ENCODE measurements around the gene KLRD1. TPM values are rescaled to one million over a fixed set of nuclear protein-coding genes. Genes with fewer than 3 reads are reported as not detected.
"Not testable (repeated sequence)": the region's sequence is repeated elsewhere in the genome, so short reads cannot be mapped to it uniquely, and the experiment has no call there.

KLRD1 gene
- total RNA-seq, 1 donor from 2014 or later = 3.5 TPM

DNA sequence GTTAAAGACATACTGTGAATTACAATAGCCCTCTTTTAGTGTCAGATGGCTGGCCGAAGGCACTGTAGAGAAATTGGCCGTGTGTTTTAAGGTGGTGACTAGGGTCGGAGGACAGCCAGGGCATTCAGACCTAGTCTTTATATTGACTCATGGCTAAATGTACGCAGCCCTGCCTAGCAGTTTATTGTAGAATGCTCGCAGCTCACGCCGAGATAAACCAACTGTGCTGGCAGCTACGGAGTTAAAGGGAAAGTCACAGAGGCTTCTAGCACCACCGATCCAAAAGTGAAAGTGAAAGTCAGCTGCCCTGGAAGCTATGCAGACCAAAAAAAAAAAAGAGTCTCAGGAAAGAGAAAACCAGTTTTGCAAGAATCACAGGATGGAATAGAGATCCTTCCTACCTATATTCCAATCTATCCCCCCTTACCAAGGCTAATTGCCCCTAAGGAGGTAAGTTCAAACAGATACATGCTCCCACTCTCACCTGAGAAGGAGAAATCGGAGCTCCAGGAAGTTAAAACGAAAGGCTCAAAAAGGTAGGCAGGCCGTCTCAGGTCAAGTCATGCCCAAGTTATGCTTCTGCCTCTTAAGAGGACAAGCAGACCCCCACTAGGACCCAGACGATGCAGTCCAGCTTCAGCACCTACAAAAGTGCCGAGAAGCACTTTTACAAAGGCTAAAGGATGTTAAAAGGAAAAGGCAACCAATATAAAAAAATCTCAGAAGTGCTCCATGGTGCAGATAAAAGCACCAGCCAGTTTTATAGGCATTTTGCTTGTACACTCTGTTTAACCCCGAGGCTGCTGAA lies 57.3 kb downstream of the KLRD1 start:
- H3K9me3 Mint-ChIP-seq = peaks cover 5% of the 10 kb centered on the region
- H3K4me1 Mint-ChIP-seq (ENCODE audit: low read depth) = peaks cover 9% of the 10 kb centered on the region
- peaks cover 27% of the 10 kb centered on the region for H3K27me3 Mint-ChIP-seq (ENCODE audit: low read depth)
- H3K27ac Mint-ChIP-seq = no peak overlapping the region
- intact Hi-C loops (cut with micrococcal nuclease) = loop anchor here (2.0 to 10.0 kb wide), 5 partner anchors 44 to 176 kb away; partner anchors contain the start of gene GABARAPL1
- peak; percentile 51 for DNase-seq (ENCODE audit: low spot score)
- peaks cover 4% of the 10 kb centered on the region for H3K36me3 Mint-ChIP-seq (ENCODE audit: low read depth)
- H3K4me3 Mint-ChIP-seq (ENCODE audit: low read depth) = no peak overlapping the region

DNA sequence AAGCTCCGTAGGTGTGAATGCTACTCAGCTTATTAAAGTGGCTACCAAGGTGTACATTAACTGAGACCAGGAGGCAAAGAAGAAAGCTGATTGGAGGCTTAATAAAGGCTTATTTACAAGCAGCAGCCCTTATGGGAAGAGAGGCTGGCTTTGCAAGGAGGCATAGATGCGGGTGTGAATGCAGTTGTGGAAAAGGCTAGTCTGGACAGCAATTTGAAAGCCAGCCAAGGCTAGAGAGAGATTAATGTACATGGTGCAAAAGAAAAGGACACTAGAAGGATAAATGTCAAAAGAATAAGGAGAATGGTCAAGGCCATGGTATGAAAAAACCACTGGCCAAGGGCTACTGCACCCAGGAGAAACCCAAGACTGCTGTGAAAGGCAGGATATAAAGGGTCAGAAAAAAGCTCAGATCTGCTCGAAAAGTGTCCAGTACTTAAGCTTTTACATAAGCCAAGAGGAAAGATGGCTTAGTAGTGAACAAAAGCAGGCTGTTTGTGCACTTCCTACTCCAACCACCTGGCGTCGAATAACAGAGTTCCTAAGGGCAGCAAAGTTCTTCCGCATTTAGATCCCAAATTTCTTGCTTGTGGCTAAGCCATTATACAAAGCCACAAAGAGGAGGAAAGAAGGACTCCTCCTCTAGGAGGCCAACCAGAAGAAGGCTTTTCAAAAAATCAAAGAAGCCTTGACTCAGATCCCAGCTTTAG lies 58.2 kb downstream of the KLRD1 start:
- peaks cover 23% of the 10 kb centered on the region for H3K27me3 Mint-ChIP-seq (ENCODE audit: low read depth)
- no peak overlapping the region for H3K27ac Mint-ChIP-seq
- no peak for DNase-seq (ENCODE audit: low spot score)
- H3K4me1 Mint-ChIP-seq (ENCODE audit: low read depth) = peaks cover 7% of the 10 kb centered on the region
- no peak overlapping the region for H3K4me3 Mint-ChIP-seq (ENCODE audit: low read depth)
- H3K9me3 Mint-ChIP-seq = peaks cover 5% of the 10 kb centered on the region
- H3K36me3 Mint-ChIP-seq (ENCODE audit: low read depth) = peaks cover 4% of the 10 kb centered on the region
- intact Hi-C loops (cut with micrococcal nuclease) = loop anchor here (2.0 to 10.0 kb wide), 4 partner anchors 45 to 175 kb away; partner anchors contain the start of gene GABARAPL1

DNA sequence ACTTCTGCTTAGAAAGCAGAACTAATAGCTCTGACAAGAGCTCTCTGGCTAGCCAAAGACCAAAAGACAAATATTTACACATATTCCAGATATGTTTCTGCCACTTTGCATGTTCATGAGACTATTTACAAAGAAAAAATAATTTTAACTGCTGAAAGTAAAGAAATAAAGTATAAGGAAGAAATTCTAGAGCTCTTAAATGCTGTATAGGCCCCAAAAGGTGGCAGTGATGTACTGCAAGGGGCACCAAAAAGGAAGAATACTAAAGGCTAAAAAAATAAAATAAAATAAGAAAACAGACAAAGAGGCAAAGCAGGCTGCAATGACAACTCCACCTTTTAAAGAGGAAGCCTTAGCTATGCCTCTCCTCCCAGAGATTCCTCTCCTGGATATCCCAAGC lies 59.2 kb downstream of the KLRD1 start:
- Mint-ChIP-seq H3K4me1 (ENCODE audit: low read depth) (peaks cover 7% of the 10 kb centered on the region), H3K9me3 (peaks cover 5% of the 10 kb centered on the region), H3K36me3 (ENCODE audit: low read depth) (peaks cover 4% of the 10 kb centered on the region), H3K27me3 (ENCODE audit: low read depth) (peaks cover 19% of the 10 kb centered on the region), H3K27ac (no peak overlapping the region), H3K4me3 (ENCODE audit: low read depth) (no peak overlapping the region)
- intact Hi-C loops (cut with micrococcal nuclease) = loop anchor here (10.0 kb wide), 1 partner anchor 152 kb away; the partner anchor contains the start of gene GABARAPL1
- DNase-seq (ENCODE audit: low spot score) = no peak

DNA sequence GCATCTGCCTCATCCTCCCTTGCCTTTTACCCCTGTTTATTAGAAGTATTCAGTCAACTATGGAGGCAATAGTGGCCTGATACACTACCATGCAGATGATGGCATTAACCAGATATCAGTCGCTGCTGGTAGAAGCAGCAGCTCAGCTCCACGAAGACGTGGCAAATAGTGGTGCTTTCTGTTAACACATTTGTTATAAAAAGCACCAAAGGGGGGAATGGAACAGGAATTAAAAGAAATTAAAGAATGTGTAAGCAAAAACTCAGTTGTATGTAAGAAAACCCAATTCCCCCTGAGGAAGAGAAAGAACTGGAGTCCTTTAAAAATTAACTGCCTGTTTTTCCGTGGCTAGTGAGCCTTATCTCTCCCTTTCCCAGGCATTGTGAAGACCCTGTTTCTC lies 60.0 kb downstream of the KLRD1 start:
- not testable (repeated sequence) for H3K4me3 Mint-ChIP-seq (ENCODE audit: low read depth); H3K36me3 Mint-ChIP-seq (ENCODE audit: low read depth); H3K9me3 Mint-ChIP-seq; DNase-seq (ENCODE audit: low spot score); H3K4me1 Mint-ChIP-seq (ENCODE audit: low read depth); H3K27ac Mint-ChIP-seq
- peaks cover 13% of the 10 kb centered on the region for H3K27me3 Mint-ChIP-seq (ENCODE audit: low read depth)
- intact Hi-C loops (cut with micrococcal nuclease) = loop anchor here (10.0 kb wide), 1 partner anchor 153 kb away; the partner anchor contains the start of gene GABARAPL1

DNA sequence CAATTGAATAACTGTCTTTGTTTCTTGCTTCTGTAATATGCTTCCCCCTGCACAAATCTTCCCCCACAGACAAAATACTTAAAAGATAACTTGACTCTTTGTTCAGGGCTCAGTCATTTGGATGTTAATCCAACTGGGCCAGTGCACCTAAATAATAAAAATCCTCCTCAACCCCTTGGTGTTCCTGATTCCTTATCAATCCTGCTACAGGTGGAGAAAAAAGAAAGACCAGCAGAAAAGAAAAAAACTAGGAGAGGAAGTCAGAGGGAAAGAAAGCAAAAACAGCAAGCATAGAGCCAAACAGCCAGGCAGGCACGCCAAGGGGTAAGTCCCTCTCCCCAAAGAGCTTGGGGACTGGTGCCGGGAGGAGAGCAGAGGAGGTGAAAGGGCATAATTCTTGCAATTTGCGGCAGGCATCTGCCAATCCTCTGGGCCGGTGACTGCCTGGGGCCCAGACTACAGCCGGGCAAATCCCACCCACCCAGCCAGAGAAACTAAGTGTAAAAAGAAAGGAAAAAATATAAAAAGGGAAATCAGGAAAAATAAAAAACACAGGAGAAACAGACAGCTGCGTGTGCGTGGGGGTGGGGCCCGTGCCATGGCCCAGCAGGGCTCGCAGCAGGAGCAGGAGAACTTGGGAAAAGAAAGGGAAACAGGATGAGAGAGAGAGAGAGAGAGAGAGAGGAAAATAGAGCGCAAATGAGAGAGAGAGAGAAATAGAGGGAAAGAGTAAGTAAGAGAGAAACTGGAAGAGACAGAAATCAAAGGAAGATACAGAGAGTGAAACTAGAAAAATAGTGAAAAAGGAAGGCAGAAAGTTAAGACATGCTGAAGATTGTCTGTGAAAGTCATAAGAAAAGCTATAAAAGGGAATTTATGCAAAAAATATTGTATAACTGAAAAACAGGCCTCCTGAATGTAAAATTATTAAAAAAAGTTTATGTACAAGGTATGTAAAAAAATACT lies 60.8 kb downstream of the KLRD1 start:
- Mint-ChIP-seq H3K4me1 (ENCODE audit: low read depth) (peaks cover 9% of the 10 kb centered on the region), H3K27ac (no peak overlapping the region), H3K27me3 (ENCODE audit: low read depth) (peaks cover 10% of the 10 kb centered on the region), H3K4me3 (ENCODE audit: low read depth) (no peak overlapping the region), H3K9me3 (peaks cover 5% of the 10 kb centered on the region), H3K36me3 (ENCODE audit: low read depth) (peaks cover 4% of the 10 kb centered on the region)
- intact Hi-C loops (cut with micrococcal nuclease) = loop anchor here (10.0 kb wide), 1 partner anchor 154 kb away; the partner anchor contains the start of gene GABARAPL1
- DNase-seq (ENCODE audit: low spot score) = no peak

DNA sequence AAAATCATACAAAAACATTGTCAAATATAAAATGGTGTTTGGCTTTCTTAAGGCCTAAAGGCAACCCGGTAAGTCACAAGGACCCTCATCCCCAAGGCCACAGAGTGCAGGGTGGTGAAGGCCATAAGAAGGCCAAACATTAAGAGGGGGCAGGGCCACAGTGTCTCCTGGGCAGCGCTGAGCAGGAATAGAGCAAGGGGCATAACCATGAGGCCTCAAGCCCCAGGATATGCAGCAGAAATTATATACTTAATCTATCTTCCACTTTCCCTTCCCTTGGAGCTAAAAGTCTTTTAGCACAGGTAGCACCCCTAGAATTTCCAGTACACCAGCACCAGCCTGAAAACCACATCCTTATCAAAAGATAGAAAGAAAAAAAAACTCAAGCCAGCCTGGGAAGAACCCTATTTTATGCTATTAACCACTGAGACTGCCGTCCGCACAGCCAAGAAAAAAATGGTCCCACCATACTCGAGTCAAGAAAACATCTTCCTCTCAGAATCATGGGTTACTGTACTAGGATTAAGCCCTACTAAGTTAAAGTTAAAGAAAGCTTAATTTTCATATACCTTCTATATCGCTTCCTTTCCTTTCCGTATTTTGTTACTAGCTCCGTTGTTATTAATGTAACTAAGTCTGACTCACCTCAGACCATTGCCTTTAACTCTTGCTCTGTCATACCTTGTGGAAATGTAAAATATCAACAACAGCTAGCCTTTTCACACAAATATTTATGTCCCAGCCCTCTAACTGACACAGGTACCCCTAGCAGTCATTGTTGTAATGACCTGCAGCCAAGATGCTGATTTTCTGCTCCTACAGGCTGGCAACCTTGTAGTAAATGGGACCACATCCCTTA lies 62.1 kb downstream of the KLRD1 start:
- Mint-ChIP-seq H3K36me3 (ENCODE audit: low read depth) (peaks cover 4% of the 10 kb centered on the region), H3K27ac (no peak overlapping the region), H3K4me1 (ENCODE audit: low read depth) (peaks cover 9% of the 10 kb centered on the region), H3K4me3 (ENCODE audit: low read depth) (no peak overlapping the region), H3K27me3 (ENCODE audit: low read depth) (peaks cover 10% of the 10 kb centered on the region), H3K9me3 (peaks cover 5% of the 10 kb centered on the region)
- no peak for DNase-seq (ENCODE audit: low spot score)
- intact Hi-C loops (cut with micrococcal nuclease) = loop anchor here (10.0 kb wide), 1 partner anchor 155 kb away; the partner anchor contains the start of gene GABARAPL1

DNA sequence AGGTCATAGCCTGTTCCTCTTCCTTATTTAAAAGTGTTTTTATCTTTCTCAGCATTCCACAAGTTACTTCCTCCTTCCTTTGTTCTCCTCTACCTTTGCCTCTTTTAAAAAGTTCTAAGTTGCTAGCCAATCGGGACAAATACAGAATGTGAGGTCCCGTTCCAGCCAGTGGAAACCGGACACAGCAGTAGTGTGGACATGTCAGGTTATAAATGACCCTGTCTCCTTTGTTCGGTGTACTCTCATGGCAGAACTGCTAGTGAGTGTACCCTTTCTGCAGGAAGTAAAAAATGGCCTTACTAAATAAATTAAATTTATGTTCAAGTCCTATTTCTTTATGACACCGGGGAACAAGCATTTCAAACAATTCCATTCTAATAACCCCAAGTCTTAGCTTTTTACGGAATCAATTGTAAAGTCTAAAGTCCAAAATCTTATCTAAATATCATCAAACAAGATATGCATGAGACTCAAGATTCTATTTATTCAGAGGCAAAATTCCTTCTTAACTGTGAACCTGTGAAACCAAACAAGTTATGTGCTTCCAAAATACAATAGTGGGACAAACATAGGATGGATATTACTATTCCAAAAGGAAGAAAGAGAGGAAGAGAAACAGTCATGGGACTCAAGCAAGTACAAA lies 64.3 kb downstream of the KLRD1 start:
- H3K9me3 Mint-ChIP-seq; intact Hi-C loops (cut with micrococcal nuclease); H3K4me3 Mint-ChIP-seq (ENCODE audit: low read depth); H3K4me1 Mint-ChIP-seq (ENCODE audit: low read depth); DNase-seq (ENCODE audit: low spot score); H3K27ac Mint-ChIP-seq; H3K36me3 Mint-ChIP-seq (ENCODE audit: low read depth): not testable (repeated sequence)
- H3K27me3 Mint-ChIP-seq (ENCODE audit: low read depth) = peaks cover 14% of the 10 kb centered on the region

DNA sequence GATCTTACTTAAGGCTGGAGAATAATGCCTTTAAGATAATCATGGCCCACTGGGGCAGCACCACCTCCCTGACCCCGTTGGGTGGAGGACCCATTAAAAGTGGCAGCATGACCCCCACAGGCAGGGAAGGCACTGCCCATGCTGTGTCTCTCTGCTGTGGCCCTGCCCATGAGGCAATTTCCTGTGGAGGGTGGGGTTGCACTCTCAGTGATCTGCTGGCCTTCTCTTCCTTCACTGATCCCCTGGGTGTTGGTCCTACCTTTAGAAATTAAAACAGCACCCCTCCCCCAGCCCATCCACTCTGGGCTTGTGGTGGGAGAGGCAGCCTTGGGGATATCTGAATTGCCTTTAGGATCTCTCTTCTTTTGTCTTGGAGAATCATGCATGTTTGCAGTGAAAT lies 64.9 kb downstream of the KLRD1 start:
- Mint-ChIP-seq H3K4me1 (ENCODE audit: low read depth) (peaks cover 9% of the 10 kb centered on the region), H3K27ac (no peak overlapping the region), H3K27me3 (ENCODE audit: low read depth) (peaks cover 14% of the 10 kb centered on the region), H3K36me3 (ENCODE audit: low read depth) (peaks cover 4% of the 10 kb centered on the region), H3K9me3 (peaks cover 5% of the 10 kb centered on the region), H3K4me3 (ENCODE audit: low read depth) (no peak overlapping the region)
- intact Hi-C loops (cut with micrococcal nuclease) = no loop called here
- DNase-seq (ENCODE audit: low spot score) = no peak

DNA sequence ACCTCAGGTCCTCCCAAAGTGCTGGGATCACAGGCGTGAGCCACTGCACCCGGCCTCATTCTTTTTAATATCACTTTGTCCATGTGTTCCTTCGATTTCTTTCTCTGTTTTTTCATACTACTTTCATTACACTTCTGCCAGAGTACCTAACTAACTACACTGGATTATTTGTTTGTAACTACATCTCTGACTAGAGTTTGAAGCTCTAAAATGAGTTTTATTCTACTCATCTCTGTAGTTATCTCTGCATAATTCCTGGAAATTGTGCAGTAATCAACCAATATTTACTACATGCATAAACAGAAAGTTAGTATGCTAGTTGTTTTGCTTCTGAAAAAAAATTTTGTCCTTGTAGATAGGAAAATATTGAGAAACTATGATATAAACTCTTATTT lies 67.0 kb downstream of the KLRD1 start:
- Mint-ChIP-seq H3K4me1 (ENCODE audit: low read depth) (peaks cover 7% of the 10 kb centered on the region), H3K36me3 (ENCODE audit: low read depth) (no peaks in the 10 kb centered on the region), H3K4me3 (ENCODE audit: low read depth) (no peak overlapping the region), H3K27me3 (ENCODE audit: low read depth) (peaks cover 8% of the 10 kb centered on the region), H3K9me3 (no peaks in the 10 kb centered on the region), H3K27ac (no peak overlapping the region)
- intact Hi-C loops (cut with micrococcal nuclease) = no loop called here
- DNase-seq (ENCODE audit: low spot score) = no peak

DNA sequence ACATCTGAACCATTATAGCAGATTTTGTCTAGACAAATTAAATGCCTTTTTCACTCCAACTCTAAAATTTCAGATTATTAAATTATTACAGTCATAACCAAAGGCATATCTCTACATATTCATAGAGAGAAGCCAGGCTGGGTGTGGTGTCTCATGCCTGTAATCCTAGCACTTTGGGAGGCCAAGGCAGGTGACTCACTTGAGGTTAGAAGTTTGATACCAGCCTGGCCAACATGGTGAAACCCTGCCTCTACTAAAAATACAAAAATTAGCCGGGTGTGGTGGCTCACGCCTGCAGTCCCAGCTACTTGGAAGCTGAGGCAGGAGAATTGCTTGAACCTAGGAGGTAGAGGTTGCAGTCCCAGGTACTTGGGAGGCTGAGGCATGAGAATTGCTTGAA lies 71.1 kb downstream of the KLRD1 start:
- peaks cover 19% of the 10 kb centered on the region for H3K27me3 Mint-ChIP-seq (ENCODE audit: low read depth)
- H3K4me1 Mint-ChIP-seq (ENCODE audit: low read depth); H3K27ac Mint-ChIP-seq; H3K9me3 Mint-ChIP-seq; H3K36me3 Mint-ChIP-seq (ENCODE audit: low read depth); H3K4me3 Mint-ChIP-seq (ENCODE audit: low read depth); DNase-seq (ENCODE audit: low spot score); intact Hi-C loops (cut with micrococcal nuclease): not testable (repeated sequence)
